Choroid plexus epithelial cell (primary cell): ENCODE results near the gene NKG7.
A peak's percentile ranks its signal among the peaks of the same experiment; 100 is the strongest.
"Not testable (repeated sequence)": the region's sequence is repeated elsewhere in the genome, so short reads cannot be mapped to it uniquely, and the experiment has no call there.

Source experiments
- DNase-seq: peaks from one replicate; pipeline ENCODE4 v3.0.0-alpha.2; 2010; ENCODE audit warnings: low read depth
- H3K4me3 ChIP-seq: 2 replicates; pipeline ENCODE4 v1.5.1; 2011; ENCODE audit warnings: low read depth, mild to moderate bottlenecking, control low read depth, low read length, moderate library complexity
- CTCF ChIP-seq: conservative IDR thresholded peaks from 2 replicates; pipeline ENCODE4 v1.5.1; 2011; ENCODE audit warnings: low read depth, mild to moderate bottlenecking, control low read depth, inconsistent platforms, low read length, moderate library complexity

Gene NKG7, protein sequence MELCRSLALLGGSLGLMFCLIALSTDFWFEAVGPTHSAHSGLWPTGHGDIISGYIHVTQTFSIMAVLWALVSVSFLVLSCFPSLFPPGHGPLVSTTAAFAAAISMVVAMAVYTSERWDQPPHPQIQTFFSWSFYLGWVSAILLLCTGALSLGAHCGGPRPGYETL

DNA sequence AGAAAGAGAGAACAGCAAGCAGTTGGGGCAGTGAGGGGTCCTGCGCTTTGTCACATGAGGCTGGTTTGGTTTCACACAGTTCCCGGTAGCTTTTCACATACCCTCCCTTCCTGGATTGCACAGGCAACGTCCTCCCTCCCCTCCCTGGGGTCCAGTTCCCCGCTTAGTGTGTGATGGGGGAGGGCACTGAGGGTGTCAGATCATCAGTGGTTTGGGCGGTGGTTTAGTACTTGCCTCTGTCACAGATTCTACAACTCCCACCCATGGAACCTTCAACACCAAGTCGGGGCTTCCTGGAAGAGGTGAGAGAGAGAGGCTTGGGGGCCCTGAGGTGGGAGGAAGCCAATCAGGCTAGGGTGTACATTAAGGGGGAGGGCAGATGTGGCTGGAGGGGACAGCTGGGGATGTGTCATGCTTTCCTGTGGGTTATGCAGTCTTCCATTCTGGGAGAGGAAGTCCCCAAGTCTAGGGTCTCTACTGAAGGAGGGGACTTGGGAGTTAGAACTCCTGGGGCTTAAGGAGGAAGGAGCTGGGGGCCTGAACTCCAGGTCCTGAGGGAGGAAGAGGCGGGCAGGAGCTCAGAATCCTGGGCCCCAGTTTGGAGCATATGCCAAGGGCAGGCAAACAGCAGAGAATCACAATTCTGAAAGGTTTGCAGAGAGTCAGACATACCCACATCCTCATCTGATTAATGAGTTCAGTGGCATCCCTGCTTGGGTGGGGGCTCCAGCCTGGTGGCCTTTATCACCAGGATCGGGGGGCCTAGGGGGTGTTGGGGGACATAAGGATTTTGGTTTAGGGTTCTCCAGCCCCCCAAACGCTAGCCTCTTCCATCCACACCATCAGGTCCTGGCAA lies at the start of gene NKG7:
NKG7 (minus strand) TSS at position 6 of the 856 bp plus-strand sequence. CDS start 119 bp downstream, outside the sequence.
- no peak within 1 kb of the TSS for H3K4me3 ChIP-seq
- no peak for DNase-seq

GRCh38 chr19:51422053-51422448 lies 49.6 kb upstream of the NKG7 start:
- TF ChIP-seq CTCF = peak; percentile 98
- no peak overlapping the region for H3K4me3 ChIP-seq
- DNase-seq = peak; percentile 77

More for the DNA sequence above, at the start of gene NKG7:
- no peak for TF ChIP-seq CTCF

DNA sequence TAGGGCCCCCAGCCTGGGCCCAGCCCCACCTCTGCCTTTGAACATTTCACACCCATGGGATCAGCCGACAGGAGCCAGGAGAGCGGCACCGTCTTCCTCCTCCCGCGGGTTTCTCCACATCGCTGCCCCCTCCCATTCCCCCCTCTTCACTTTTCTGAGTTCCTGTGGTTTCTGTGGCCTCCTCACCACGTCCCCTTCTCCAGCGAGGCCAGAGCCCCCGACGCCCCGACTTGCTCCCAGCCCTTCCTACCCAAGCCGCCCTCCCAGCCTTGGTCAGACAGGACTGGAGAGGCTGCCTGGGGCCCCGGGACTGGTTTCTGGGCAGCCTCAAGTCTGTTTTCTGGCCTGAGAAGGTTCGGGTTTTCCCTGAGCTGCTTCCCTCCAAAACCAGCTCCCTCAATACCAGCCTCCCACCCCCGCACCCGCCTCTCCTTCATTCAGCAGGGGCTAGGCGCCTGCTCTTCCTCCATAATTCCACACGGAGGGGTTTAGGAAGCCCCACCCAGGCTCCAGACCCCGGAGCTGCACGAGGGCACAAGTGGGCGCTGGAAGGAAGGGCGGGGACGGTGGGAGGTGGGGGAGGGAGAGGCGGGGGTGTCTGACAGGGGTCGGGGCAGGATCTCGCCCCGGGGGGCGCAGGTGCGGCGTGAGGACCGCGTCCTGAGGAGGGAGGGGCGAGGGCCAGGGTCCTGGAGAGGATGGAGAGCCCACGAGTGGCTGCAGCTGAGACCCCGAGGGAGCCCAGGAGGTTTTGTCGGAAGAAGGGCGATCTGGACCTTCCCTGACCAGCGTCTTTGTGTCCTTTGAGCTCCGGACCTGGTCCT lies 49.0 kb upstream of the NKG7 start:
- no peak for DNase-seq
- TF ChIP-seq CTCF = no peak
- no peak overlapping the region for H3K4me3 ChIP-seq

- DNase-seq, H3K4me3 ChIP-seq: not testable (repeated sequence)
Measured at GRCh38 chr19:51420511-51420910, 48.1 kb upstream of the NKG7 start.

DNA sequence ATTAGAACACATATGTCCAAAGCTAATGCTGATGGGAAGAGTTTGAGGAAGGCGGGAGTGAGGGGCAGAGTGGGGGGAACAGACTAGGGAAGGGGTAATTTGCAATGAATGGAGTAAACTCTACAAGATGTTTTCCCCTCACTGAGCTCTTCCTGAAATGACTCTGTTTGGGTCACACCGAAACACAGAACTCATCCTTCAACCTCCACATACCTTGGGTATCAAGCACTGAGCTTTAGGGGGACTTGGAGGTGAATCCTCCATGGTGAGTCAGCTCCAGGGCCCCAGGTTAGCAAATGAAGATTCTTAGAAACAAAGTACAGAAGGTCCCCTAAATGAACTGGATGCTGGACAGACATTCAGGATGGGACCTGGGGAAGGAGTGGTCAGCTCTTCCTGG lies 46.3 kb upstream of the NKG7 start:
- no peak overlapping the region for H3K4me3 ChIP-seq
- no peak for TF ChIP-seq CTCF
- no peak for DNase-seq

- no peak overlapping the region for H3K4me3 ChIP-seq
- no peak for DNase-seq
- no peak for TF ChIP-seq CTCF
Measured at GRCh38 chr19:51417810-51418157, 45.3 kb upstream of the NKG7 start.

DNA sequence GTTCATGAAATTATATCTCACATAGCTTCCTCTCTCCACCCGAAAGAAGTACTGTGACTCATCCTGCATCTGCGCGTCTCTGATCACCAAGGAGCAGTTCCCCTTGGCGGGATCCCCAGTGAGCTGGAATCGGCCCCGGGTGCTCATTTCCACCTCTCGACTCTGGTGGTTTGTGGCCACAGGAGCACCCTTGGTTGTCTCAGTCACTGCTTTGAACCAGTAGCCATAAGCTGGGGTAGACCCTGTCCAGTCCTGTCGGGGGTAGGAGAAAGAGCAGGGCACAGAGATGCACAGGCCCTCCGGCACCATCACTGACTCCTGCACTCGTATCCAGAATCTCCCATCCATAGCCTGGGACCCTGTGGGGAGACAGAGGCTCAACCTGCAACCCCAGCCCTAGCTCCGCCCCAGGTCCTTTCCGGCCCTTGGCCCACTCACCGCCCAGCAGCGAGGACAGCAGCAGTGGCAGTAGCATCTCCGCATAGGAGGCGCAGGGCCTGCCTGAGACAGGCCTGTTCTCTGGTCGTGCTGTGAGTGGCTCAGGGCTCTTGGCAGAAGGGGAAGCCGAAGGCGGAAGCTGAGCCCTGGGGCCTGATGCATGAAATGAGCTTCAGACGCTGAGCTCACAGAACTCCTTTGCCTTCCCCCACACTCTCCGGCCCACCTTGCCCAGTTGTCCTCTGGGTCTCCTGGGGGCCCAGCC lies 44.8 kb upstream of the NKG7 start, which contains the start of gene SIGLEC10:
SIGLEC10 (minus strand) TSS at position 536 of the 703 bp plus-strand sequence; CDS start at position 475, 61 bp downstream.
- DNase-seq = peak; percentile 7
- no peak within 1 kb of the TSS for H3K4me3 ChIP-seq
- no peak for TF ChIP-seq CTCF

DNA sequence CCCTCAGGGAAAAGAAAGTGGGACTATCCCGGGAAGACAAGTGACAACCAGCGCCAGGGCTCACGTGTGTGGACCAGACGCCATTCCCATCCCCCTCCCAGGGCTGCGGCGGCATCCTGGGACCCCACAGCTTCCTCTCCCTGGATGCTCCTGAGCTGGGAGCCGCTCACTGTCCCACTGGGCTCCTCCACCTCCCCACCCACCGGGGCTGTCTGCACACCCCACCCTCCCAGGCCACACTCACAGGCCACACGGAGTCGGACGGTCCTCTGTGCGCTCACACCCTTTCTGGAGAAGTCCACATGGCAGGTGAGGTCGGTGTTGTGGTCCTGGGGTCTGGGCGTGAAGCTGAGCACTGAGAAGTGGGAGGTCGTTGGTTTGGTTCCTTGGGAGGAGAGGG lies 44.0 kb upstream of the NKG7 start:
- not testable (repeated sequence) for DNase-seq, H3K4me3 ChIP-seq
